ENCODE results near the gene SCT. TPM values are rescaled to one million over a fixed set of nuclear protein-coding genes. Genes with fewer than 3 reads are reported as not detected.

The SCT gene
- total RNA-seq, 4 donors from 2014 or later: not detected

DNA sequence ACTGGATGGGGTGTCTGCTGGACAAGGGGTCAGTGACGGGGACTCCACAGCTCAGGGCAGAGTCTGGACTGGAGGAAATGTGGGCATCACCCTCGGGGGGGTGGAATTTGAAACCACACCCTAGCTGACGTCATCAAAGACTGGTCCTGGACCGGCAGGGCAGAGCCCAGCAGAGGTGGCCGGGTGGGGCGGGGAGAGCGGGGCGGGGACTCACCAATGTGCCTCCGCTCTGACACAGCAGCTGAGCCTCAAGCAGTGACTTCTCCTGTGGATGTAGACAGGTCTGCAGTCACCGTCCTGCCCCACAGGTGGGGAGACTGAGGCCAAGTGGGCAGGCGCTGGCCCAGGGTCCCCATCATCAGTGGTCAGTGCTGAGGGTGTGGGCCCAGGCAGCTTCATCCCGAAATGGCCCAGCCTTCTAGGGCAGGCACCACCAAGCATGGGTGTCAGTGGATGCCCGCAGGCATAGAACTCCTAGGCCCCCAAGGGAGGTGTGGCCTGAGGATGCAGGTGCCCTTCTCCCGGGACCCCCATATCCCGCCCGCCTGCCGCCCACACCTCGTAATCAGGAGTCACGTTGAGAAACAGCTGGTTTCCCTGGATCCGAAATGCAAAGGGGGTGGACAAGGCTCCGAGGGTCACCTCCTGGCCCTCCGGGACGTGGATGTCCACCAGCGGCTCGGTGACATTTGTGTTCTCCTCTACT, 2.8 kb downstream of the SCT start:
- TF ChIP-seq, protein P1, sequence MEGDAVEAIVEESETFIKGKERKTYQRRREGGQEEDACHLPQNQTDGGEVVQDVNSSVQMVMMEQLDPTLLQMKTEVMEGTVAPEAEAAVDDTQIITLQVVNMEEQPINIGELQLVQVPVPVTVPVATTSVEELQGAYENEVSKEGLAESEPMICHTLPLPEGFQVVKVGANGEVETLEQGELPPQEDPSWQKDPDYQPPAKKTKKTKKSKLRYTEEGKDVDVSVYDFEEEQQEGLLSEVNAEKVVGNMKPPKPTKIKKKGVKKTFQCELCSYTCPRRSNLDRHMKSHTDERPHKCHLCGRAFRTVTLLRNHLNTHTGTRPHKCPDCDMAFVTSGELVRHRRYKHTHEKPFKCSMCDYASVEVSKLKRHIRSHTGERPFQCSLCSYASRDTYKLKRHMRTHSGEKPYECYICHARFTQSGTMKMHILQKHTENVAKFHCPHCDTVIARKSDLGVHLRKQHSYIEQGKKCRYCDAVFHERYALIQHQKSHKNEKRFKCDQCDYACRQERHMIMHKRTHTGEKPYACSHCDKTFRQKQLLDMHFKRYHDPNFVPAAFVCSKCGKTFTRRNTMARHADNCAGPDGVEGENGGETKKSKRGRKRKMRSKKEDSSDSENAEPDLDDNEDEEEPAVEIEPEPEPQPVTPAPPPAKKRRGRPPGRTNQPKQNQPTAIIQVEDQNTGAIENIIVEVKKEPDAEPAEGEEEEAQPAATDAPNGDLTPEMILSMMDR (IDR thresholded peaks at IDR 0.05; ENCODE audit: low read depth): no peak

DNA sequence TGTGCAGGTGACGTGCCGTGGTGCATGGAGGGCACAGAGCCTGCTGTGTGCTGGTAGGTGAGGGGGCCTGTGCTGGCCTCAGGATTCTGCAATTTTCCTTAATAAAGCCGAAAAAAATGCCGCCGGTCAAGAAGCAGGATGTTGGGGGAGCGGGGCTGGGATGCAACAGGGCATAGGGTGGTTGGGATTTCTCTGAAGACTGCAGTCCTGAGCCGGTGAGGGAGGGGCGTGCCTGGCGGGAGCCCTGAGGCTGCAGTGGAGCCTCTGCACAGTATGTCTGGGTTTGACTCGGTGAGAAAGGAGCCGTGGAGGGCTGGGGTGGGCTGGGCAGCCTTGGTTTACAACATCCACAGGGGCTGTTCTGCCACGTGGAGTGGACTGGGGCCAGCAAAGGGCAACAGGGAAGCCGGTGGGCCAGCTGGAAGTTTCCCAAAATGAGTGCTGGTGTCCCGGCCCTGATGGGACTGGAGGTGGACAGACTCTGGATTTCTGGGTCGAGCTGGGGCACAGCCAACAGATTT, 3.6 kb downstream of the SCT start:
- TF ChIP-seq, protein P1 (IDR thresholded peaks at IDR 0.05; ENCODE audit: low read depth): no peak

GRCh38 chr11:621838-622237, 5.1 kb downstream of the SCT start:
- TF ChIP-seq, protein P1 (IDR thresholded peaks at IDR 0.05; ENCODE audit: low read depth): no peak

DNA sequence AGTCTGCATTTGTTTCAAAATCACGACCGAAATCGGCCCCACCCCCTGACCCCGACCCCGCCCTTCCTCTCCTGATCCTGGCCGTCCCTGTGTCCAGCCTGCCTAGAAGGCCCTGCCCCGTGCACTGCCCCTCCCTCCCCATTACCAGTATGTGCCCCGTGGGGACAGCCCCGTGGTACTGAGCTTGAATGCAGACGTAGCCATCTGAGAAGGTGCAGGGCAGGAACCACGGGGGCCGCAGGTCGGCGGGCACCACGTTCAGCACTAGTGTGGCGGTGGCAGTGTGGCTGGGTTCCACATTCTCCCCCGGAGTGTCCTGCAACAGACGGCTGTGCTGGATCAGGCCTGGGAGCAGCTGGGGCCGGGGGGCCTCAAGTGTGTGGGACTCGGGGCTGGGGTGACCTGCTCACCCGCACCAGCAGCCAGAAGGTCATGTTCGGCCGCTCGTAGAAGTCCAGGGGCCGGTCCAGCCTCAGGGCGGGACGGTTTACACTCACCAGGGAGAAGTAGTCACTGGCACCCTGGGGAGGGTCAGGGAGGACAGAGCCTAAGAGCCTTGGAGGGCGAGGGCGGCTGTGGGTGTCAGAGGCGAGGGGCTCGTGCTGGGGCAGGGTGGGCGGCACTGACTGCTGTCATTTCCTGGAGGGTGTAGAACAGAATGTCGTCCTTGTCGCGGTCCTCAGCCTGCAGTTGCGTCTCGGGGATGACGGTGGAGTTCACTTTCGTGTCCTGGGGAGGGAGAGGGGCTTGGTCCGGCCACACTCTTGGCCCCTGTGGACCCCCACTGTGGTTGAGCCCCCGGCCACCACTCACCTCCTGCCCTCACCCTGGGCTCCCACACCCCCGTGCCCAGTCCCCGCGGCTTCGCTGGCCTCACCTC, 5.8 kb downstream of the SCT start:
- TF ChIP-seq, protein P1 (IDR thresholded peaks at IDR 0.05; ENCODE audit: low read depth): no peak

- TF ChIP-seq, protein P1 (IDR thresholded peaks at IDR 0.05; ENCODE audit: low read depth): no peak
These were observed 6.8 kb downstream of the SCT start for GRCh38 chr11:620201-620600.

GRCh38 chr11:619628-620050, 7.3 kb downstream of the SCT start:
- TF ChIP-seq, protein P1 (IDR thresholded peaks at IDR 0.05; ENCODE audit: low read depth): no peak
